GM13976 (cell line): ENCODE data around the gene ELSPBP1.

Experiments used
- DNase-seq: peaks from one replicate; pipeline ENCODE4 v3.0.0; 2012; ENCODE audit warnings: low spot score
- in situ Hi-C: fragments of 300-500 bp; cut with MboI; formaldehyde crosslinking; loops from one replicate; pipeline ENCODE4 v1.12.0; 2022; ENCODE audit warnings: low sequenced_read_pairs, mixed read lengths, inconsistent platforms; ENCODE audit not compliant: unreplicated experiment
- TF ChIP-seq, protein P1 (sequence below): IDR thresholded peaks from 2 replicates; pipeline ENCODE4 v1.5.1; 2012; ENCODE audit warnings: borderline replicate concordance, mild to moderate bottlenecking; ENCODE audit not compliant: insufficient read depth; ENCODE audit errors: extremely low read depth, missing control alignments, control extremely low read depth

The ELSPBP1 gene

DNA sequence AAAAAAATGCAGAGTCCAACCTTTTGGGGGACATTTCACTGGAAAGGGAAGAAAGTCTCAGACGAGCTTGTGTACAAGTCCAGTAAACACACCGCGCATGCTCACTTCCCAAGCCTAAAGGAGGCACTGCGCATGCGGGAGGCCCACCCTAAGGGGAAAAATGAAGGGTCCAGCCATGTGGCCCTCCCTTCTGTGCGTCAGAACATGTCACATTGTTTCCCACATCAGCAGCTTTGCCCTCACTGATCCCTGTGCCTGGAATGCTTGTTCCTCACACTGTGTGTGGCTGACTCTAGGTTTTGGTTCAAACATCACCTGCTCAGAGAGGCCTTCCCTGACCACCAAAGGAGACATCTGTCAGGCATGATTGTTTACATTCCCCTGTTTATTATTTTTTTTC lies 4.4 kb downstream of the ELSPBP1 start:
- TF ChIP-seq, protein P1, sequence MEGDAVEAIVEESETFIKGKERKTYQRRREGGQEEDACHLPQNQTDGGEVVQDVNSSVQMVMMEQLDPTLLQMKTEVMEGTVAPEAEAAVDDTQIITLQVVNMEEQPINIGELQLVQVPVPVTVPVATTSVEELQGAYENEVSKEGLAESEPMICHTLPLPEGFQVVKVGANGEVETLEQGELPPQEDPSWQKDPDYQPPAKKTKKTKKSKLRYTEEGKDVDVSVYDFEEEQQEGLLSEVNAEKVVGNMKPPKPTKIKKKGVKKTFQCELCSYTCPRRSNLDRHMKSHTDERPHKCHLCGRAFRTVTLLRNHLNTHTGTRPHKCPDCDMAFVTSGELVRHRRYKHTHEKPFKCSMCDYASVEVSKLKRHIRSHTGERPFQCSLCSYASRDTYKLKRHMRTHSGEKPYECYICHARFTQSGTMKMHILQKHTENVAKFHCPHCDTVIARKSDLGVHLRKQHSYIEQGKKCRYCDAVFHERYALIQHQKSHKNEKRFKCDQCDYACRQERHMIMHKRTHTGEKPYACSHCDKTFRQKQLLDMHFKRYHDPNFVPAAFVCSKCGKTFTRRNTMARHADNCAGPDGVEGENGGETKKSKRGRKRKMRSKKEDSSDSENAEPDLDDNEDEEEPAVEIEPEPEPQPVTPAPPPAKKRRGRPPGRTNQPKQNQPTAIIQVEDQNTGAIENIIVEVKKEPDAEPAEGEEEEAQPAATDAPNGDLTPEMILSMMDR = no peak
- in situ Hi-C loops = no loop called here
- DNase-seq = no peak

DNA sequence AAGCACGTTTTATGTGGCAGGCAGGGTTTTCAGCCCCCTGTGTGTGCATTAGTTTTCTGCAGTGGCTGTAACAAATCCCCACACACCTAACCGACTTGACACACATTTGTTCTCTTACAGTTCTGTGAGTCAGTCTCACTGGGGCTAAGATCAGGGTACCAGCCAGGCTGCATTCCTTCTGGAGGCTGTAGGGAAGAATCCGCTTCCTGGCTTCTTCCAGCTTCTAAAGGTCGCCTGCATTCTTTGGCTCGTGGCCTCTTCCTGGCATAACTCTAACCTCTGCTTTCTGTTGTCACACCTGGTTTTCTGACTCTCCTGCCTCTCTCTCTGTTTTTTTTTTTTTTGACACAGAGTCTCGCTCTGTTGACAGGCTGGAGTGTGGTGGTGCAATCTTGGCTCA lies 6.4 kb downstream of the ELSPBP1 start:
- in situ Hi-C loops = no loop called here
- TF ChIP-seq, protein P1 = no peak
- DNase-seq = no peak

- no peak for DNase-seq
- in situ Hi-C loops = no loop called here
- TF ChIP-seq, protein P1 = no peak
These were observed 9.8 kb downstream of the ELSPBP1 start for GRCh38 chr19:48004236-48004635.

GRCh38 chr19:48006762-48007161 lies 12.3 kb downstream of the ELSPBP1 start:
- in situ Hi-C loops = no loop called here
- TF ChIP-seq, protein P1 = no peak

GRCh38 chr19:48010932-48011758 lies 16.7 kb downstream of the ELSPBP1 start:
- no peak for DNase-seq
- in situ Hi-C loops = no loop called here
- TF ChIP-seq, protein P1 = no peak

More at GRCh38 chr19:48006762-48007161, 12.3 kb downstream of the ELSPBP1 start:
- no peak for DNase-seq

GRCh38 chr19:48020686-48021085 lies 26.3 kb downstream of the ELSPBP1 start:
- in situ Hi-C loops = no loop called here
- TF ChIP-seq, protein P1 = no peak
- DNase-seq = no peak
